OCI-LY1 (cell line): ENCODE data around the gene CDH13.

Experiments used
- H2AFZ ChIP-seq: fragments of 200-600 bp; sonication (generic), shearing (Covaris generic); 2 replicates; pipeline ENCODE4 v1.6.0; 2014; ENCODE audit warnings: antibody characterized with exemption, mild to moderate bottlenecking, low read length
- H3F3A ChIP-seq: fragments of 200-600 bp; sonication (generic), shearing (Covaris generic); 2 replicates; pipeline ENCODE4 v1.6.0; 2014; ENCODE audit warnings: mild to moderate bottlenecking, antibody characterized with exemption, low read length, moderate library complexity; ENCODE audit not compliant: insufficient read depth
- H3K27ac ChIP-seq: fragments of 200-600 bp; sonication (generic); 2 replicates; pipeline ENCODE4 v1.5.1; 2014; ENCODE audit warnings: low read length, mixed run types, mild to moderate bottlenecking, low read depth; ENCODE audit not compliant: poor library complexity, severe bottlenecking
- H3K27me3 ChIP-seq: fragments of 200-600 bp; sonication (generic); 2 replicates; pipeline ENCODE4 v1.6.0; 2014; ENCODE audit warnings: antibody characterized with exemption, mild to moderate bottlenecking, low read length, moderate library complexity; ENCODE audit not compliant: insufficient read depth
- H3K36me3 ChIP-seq: fragments of 200-600 bp; sonication (generic); 2 replicates; pipeline ENCODE4 v1.6.1; 2014; ENCODE audit warnings: mild to moderate bottlenecking, antibody characterized with exemption, low read length, moderate library complexity, mixed read lengths; ENCODE audit not compliant: insufficient read depth
- H3K4me1 ChIP-seq: fragments of 200-600 bp; sonication (generic); 2 replicates; pipeline ENCODE4 v1.5.1; 2014; ENCODE audit warnings: mild to moderate bottlenecking, low read length, moderate library complexity; ENCODE audit not compliant: insufficient read depth, severe bottlenecking
- H3K4me2 ChIP-seq: fragments of 200-600 bp; sonication (generic), shearing (Covaris generic); 2 replicates; pipeline ENCODE4 v1.6.1; 2014; ENCODE audit warnings: low read length
- H3K4me3 ChIP-seq: fragments of 200-600 bp; sonication (generic); 2 replicates; pipeline ENCODE4 v1.5.1; 2014; ENCODE audit warnings: low read length, low read depth, mild to moderate bottlenecking, mixed read lengths; ENCODE audit not compliant: poor library complexity, severe bottlenecking
- H3K79me2 ChIP-seq: fragments of 200-600 bp; shearing (Covaris generic); 2 replicates; pipeline ENCODE4 v1.6.1; 2016; ENCODE audit warnings: mixed run types, low read length, mixed read lengths; ENCODE audit not compliant: insufficient read depth
- H3K9ac ChIP-seq: fragments of 200-600 bp; sonication (generic), shearing (Covaris generic); 2 replicates; pipeline ENCODE4 v1.6.1; 2014; ENCODE audit warnings: mild to moderate bottlenecking, low read length, mixed read lengths
- H3K9me2 ChIP-seq: fragments of 200-600 bp; sonication (generic), shearing (Covaris generic); 2 replicates; pipeline ENCODE4 v1.6.1; 2014; ENCODE audit warnings: low read depth, mild to moderate bottlenecking, low read length, mixed read lengths
- H3K9me3 ChIP-seq: fragments of 200-600 bp; shearing (Covaris generic); 2 replicates; pipeline ENCODE4 v1.6.1; 2014; ENCODE audit warnings: low read length, mixed read lengths
- H4K20me1 ChIP-seq: fragments of 200-600 bp; sonication (generic), shearing (Covaris generic); 2 replicates; pipeline ENCODE4 v1.6.0; 2016; ENCODE audit warnings: mild to moderate bottlenecking, low read length; ENCODE audit not compliant: insufficient read depth
- EZH2 ChIP-seq: fragments of 200-600 bp; sonication (generic), shearing (Covaris generic); IDR thresholded peaks from 2 replicates; pipeline ENCODE4 v1.8.0; 2017; ENCODE audit warnings: borderline replicate concordance, mixed run types, mild to moderate bottlenecking, antibody characterized with exemption, low read length, moderate library complexity, mixed read lengths
- TF ChIP-seq, protein P1 (sequence below): fragments of 200-600 bp; sonication (generic), shearing (Covaris generic); IDR thresholded peaks from 2 replicates; pipeline ENCODE4 v1.5.1; 2017; ENCODE audit warnings: mild to moderate bottlenecking, antibody characterized with exemption, low read length, moderate library complexity, mixed read lengths

CDH13 gene

DNA sequence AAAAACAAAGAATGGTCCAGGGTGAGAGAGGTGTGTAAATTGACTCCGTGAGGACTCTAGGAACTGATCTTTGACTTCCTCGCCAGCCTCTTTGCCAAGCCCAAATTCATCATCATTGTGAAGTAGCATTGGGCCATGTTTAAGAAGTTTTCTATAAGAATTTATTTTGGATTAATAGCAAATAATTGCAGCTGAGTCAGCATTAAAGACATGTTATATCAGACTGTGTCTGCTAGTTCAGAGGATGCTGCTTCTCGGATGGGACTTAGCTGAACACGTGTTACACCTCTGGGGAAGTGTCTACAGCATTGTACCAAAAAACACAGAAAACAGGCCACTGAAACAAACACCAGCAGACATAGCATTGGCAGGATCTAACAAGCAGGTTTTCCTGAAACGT, 366.6 kb downstream of the CDH13 start:
- no peak for TF ChIP-seq EZH2
- TF ChIP-seq, protein P1, sequence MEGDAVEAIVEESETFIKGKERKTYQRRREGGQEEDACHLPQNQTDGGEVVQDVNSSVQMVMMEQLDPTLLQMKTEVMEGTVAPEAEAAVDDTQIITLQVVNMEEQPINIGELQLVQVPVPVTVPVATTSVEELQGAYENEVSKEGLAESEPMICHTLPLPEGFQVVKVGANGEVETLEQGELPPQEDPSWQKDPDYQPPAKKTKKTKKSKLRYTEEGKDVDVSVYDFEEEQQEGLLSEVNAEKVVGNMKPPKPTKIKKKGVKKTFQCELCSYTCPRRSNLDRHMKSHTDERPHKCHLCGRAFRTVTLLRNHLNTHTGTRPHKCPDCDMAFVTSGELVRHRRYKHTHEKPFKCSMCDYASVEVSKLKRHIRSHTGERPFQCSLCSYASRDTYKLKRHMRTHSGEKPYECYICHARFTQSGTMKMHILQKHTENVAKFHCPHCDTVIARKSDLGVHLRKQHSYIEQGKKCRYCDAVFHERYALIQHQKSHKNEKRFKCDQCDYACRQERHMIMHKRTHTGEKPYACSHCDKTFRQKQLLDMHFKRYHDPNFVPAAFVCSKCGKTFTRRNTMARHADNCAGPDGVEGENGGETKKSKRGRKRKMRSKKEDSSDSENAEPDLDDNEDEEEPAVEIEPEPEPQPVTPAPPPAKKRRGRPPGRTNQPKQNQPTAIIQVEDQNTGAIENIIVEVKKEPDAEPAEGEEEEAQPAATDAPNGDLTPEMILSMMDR: no peak
- Histone ChIP-seq H3K4me1 (no peaks in the 10 kb centered on the region), H3K36me3 (no peaks in the 10 kb centered on the region), H4K20me1 (no peaks in the 10 kb centered on the region), H2AFZ (no peak overlapping the region), H3K9ac (no peak overlapping the region), H3K9me3 (no peaks in the 10 kb centered on the region), H3K4me3 (no peak overlapping the region), H3K9me2 (no peaks in the 10 kb centered on the region), H3K79me2 (no peaks in the 10 kb centered on the region), H3K27me3 (no peaks in the 10 kb centered on the region), H3F3A (no peaks in the 10 kb centered on the region), H3K4me2 (no peak overlapping the region), H3K27ac (no peak overlapping the region)

GRCh38 chr16:82993926-82994325, 367.2 kb downstream of the CDH13 start:
- H4K20me1 ChIP-seq: no peaks in the 10 kb centered on the region
- no peaks in the 10 kb centered on the region for H3K79me2 ChIP-seq
- no peaks in the 10 kb centered on the region for H3K4me1 ChIP-seq
- H3K27me3 ChIP-seq: no peaks in the 10 kb centered on the region
- no peak overlapping the region for H3K4me3 ChIP-seq
- H3F3A ChIP-seq: no peaks in the 10 kb centered on the region
- H3K36me3 ChIP-seq: no peaks in the 10 kb centered on the region
- no peaks in the 10 kb centered on the region for H3K9me3 ChIP-seq
- no peak overlapping the region for H3K27ac ChIP-seq
- no peaks in the 10 kb centered on the region for H3K9me2 ChIP-seq
- H3K9ac ChIP-seq: no peak overlapping the region
- no peak for TF ChIP-seq EZH2
- TF ChIP-seq, protein P1: no peak
- no peak overlapping the region for H3K4me2 ChIP-seq
- H2AFZ ChIP-seq: no peak overlapping the region

- no peak overlapping the region for H3K27ac ChIP-seq
- TF ChIP-seq, protein P1: no peak
- TF ChIP-seq EZH2: no peak
Observed at GRCh38 chr16:82995286-82995923, 368.6 kb downstream of the CDH13 start.

More at GRCh38 chr16:82995286-82995923, 368.6 kb downstream of the CDH13 start:
- no peaks in the 10 kb centered on the region for H3K36me3 ChIP-seq
- no peaks in the 10 kb centered on the region for H3K79me2 ChIP-seq
- H3K4me1 ChIP-seq: no peaks in the 10 kb centered on the region
- H3K9me3 ChIP-seq: no peaks in the 10 kb centered on the region
- no peaks in the 10 kb centered on the region for H3K27me3 ChIP-seq
- H3K9ac ChIP-seq: no peak overlapping the region
- H3K4me2 ChIP-seq: no peak overlapping the region
- H3K9me2 ChIP-seq: no peaks in the 10 kb centered on the region
- H3F3A ChIP-seq: no peaks in the 10 kb centered on the region
- H3K4me3 ChIP-seq: no peak overlapping the region
- H2AFZ ChIP-seq: no peak overlapping the region
- no peaks in the 10 kb centered on the region for H4K20me1 ChIP-seq
